ENCODE data around the gene PIK3C2B. TPM values are rescaled to one million over a fixed set of nuclear protein-coding genes. Genes with fewer than 3 reads are reported as not detected.

PIK3C2B gene
- total and polyA plus RNA-seq, 4 donors: 2.8 to 14.9 (median 5.4) TPM

- WGBS: 9% methylated on average over 4 of the region's 4 CpGs
- H3K4me3 ChIP-seq (ENCODE audit: low read depth in 1 of 3, low read length in 3 of 3): peak overlapping the region in 2 of 3 donors; percentile 40 to 41
- peaks cover 3 to 33% (median 16%) of the 10 kb centered on the region in 4 donors for H3K4me1 ChIP-seq (ENCODE audit: control insufficient read depth in 4 of 4, insufficient read depth in 4 of 4, low read length in 3 of 4)
- no peaks in the 10 kb centered on the region for H3K36me3 ChIP-seq (ENCODE audit: control insufficient read depth in 4 of 4, insufficient read depth in 3 of 4, low read depth in 1 of 4, low read length in 3 of 4)
- DNase-seq (ENCODE audit: low spot score): no peak
- no peaks in the 10 kb centered on the region for H3K9me3 ChIP-seq (ENCODE audit: control insufficient read depth in 4 of 4, low read length in 3 of 4)
- peak overlapping the region; percentile 69 to 73 for H3K27ac ChIP-seq (ENCODE audit: low read depth in 1 of 2, low read length in 2 of 2)
- no peaks in the 10 kb centered on the region for H3K27me3 ChIP-seq (ENCODE audit: control insufficient read depth in 4 of 4, insufficient read depth in 4 of 4, low read length in 3 of 4)
- H3K9ac ChIP-seq (ENCODE audit: low read depth in 1 of 2, low read length in 2 of 2): peak overlapping the region; percentile 11 to 14
- no peak for TF ChIP-seq HNF4A (conservative IDR thresholded peaks at IDR 0.05)
- no peak for TF ChIP-seq GABPA (IDR thresholded peaks at IDR 0.05 in 1 of 2, conservative IDR thresholded peaks at IDR 0.05 in 1 of 2)
Observed at GRCh38 chr1:204505674-204506200, 11.1 kb upstream of the PIK3C2B start.

GRCh38 chr1:204503913-204504519 lies 9.4 kb upstream of the PIK3C2B start:
- peaks cover 3 to 33% (median 16%) of the 10 kb centered on the region in 4 donors for H3K4me1 ChIP-seq (ENCODE audit: control insufficient read depth in 4 of 4, insufficient read depth in 4 of 4, low read length in 3 of 4)
- TF ChIP-seq FOXA1 (IDR thresholded peaks at IDR 0.05) (no peak), CTCF (IDR thresholded peaks at IDR 0.05; ENCODE audit: low read depth, low read length, missing input control) (peak; percentile 22)
- H3K27ac ChIP-seq (ENCODE audit: low read depth in 1 of 2, low read length in 2 of 2): peak overlapping the region; percentile 9 to 62
- WGBS: 41% methylated on average over 4 of the region's 4 CpGs
- H3K4me3 ChIP-seq (ENCODE audit: low read depth in 1 of 3, low read length in 3 of 3): no peak overlapping the region
- H3K9me3 ChIP-seq (ENCODE audit: control insufficient read depth in 4 of 4, low read length in 3 of 4): no peaks in the 10 kb centered on the region
- DNase-seq (ENCODE audit: low spot score): no peak
- H3K36me3 ChIP-seq (ENCODE audit: control insufficient read depth in 4 of 4, insufficient read depth in 3 of 4, low read depth in 1 of 4, low read length in 3 of 4): no peaks in the 10 kb centered on the region
- H3K9ac ChIP-seq (ENCODE audit: low read depth in 1 of 2, low read length in 2 of 2): peak overlapping the region in 1 of 2 donors; percentile 3
- H3K27me3 ChIP-seq (ENCODE audit: control insufficient read depth in 4 of 4, insufficient read depth in 4 of 4, low read length in 3 of 4): no peaks in the 10 kb centered on the region

- Histone ChIP-seq H3K4me1 (ENCODE audit: control insufficient read depth in 4 of 4, insufficient read depth in 4 of 4, low read length in 3 of 4) (peaks cover 3 to 33% (median 16%) of the 10 kb centered on the region in 4 donors), H3K9ac (ENCODE audit: low read depth in 1 of 2, low read length in 2 of 2) (peak overlapping the region in 1 of 2 donors; percentile 3), H3K27ac (ENCODE audit: low read depth in 1 of 2, low read length in 2 of 2) (no peak overlapping the region), H3K9me3 (ENCODE audit: control insufficient read depth in 4 of 4, low read length in 3 of 4) (no peaks in the 10 kb centered on the region), H3K4me3 (ENCODE audit: low read depth in 1 of 3, low read length in 3 of 3) (no peak overlapping the region), H3K36me3 (ENCODE audit: control insufficient read depth in 4 of 4, insufficient read depth in 3 of 4, low read depth in 1 of 4, low read length in 3 of 4) (no peaks in the 10 kb centered on the region), H3K27me3 (ENCODE audit: control insufficient read depth in 4 of 4, insufficient read depth in 4 of 4, low read length in 3 of 4) (no peaks in the 10 kb centered on the region)
- no peak for DNase-seq (ENCODE audit: low spot score)
- 14% methylated on average over 7 of the region's 7 CpGs for WGBS
- TF ChIP-seq EGR1 (IDR thresholded peaks at IDR 0.05; ENCODE audit: low read depth in 2 of 2): no peak
- TF ChIP-seq RAD21 (IDR thresholded peaks at IDR 0.05): peak; percentile 94 to 95
- peak; percentile 82 for TF ChIP-seq CTCF (IDR thresholded peaks at IDR 0.05; ENCODE audit: low read depth, low read length, missing input control)
Observed at GRCh38 chr1:204503122-204503912, 8.7 kb upstream of the PIK3C2B start.
